Type B pancreatic cell (in vitro differentiated cells): ENCODE results near the gene RBP2. TPM values are rescaled to one million over a fixed set of nuclear protein-coding genes. Genes with fewer than 3 reads are reported as not detected.

Experiments
- DNase-seq: peaks from one replicate; pipeline ENCODE4 v3.0.0; 2021; ENCODE audit warnings: mixed read lengths; ENCODE audit not compliant: unreplicated experiment; ENCODE audit errors: extremely low spot score
- H3K27ac Mint-ChIP-seq: 2 replicates; pipeline ENCODE4 v1.8.0; 2021; ENCODE audit warnings: mild to moderate bottlenecking, mixed read lengths
- H3K27me3 Mint-ChIP-seq: 2 replicates; pipeline ENCODE4 v1.8.0; 2021; ENCODE audit warnings: mixed read lengths
- H3K36me3 Mint-ChIP-seq: 2 replicates; pipeline ENCODE4 v1.8.0; 2021; ENCODE audit warnings: mixed read lengths
- H3K4me1 Mint-ChIP-seq: one replicate; pipeline ENCODE4 v1.8.0; 2021; ENCODE audit warnings: mixed read lengths; ENCODE audit not compliant: unreplicated experiment
- H3K4me3 Mint-ChIP-seq: 2 replicates; pipeline ENCODE4 v1.8.0; 2021; ENCODE audit warnings: mild to moderate bottlenecking, mixed read lengths
- H3K9me3 Mint-ChIP-seq: 2 replicates; pipeline ENCODE4 v1.8.0; 2021; ENCODE audit warnings: mixed read lengths
- long read RNA-seq: library from polyadenylated mRNA; unstranded; transcript quantifications from one replicate; pipeline ENCODE4 v2.0.0, GENCODE V29; 2020
- total RNA-seq: library from RNA; stranded (reverse); gene quantifications from 2 replicates; pipeline ENCODE4 v1.2.1, GENCODE V29; 2021; ENCODE audit warnings: low replicate concordance
- TF ChIP-seq, protein P1 (sequence below): fragments of 200-600 bp; sonication (generic); conservative IDR thresholded peaks from 2 replicates; pipeline ENCODE4 v1.5.0; 2021; ENCODE audit warnings: antibody characterized with exemption, mild to moderate bottlenecking

Gene RBP2
- total RNA-seq, result 25.3 and 95.9 TPM in 2 replicates
- long read RNA-seq, transcript RBP2-201 (4 exons, 694 nt), result major isoform, 63 of 66 reads
- long read RNA-seq, partial matches to known transcripts, result 2 of 66 reads
- long read RNA-seq, other reads (novel, unspliced or antisense), result 1 of 66 reads

DNA sequence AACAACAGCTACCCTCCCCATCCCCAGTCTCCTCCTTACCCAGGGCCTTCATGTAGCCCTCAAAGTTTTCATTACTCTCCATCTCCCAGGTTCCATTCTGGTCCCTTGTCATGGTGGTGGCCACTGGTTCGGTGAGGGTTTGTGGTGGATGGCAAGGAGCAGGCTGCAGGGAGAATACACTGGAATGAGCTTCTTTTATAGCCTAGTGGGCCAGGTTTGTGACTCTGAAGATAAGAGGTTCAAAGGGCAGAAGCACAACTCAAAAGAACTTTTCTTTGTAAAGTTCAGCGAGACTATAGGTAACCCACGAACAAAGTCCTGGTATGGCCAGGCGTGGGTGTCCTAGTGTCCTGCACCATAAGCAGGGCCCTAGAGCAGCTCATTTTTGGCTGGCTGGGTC lies at the start of gene RBP2:
Gene RBP2 (minus strand): TSS at position 169 of the 400 bp plus-strand sequence. CDS start 57 bp downstream, at position 112.
- peak within 1 kb of the TSS; percentile 88 for H3K27ac Mint-ChIP-seq
- peak within 1 kb of the TSS; percentile 54 for H3K4me3 Mint-ChIP-seq

DNA sequence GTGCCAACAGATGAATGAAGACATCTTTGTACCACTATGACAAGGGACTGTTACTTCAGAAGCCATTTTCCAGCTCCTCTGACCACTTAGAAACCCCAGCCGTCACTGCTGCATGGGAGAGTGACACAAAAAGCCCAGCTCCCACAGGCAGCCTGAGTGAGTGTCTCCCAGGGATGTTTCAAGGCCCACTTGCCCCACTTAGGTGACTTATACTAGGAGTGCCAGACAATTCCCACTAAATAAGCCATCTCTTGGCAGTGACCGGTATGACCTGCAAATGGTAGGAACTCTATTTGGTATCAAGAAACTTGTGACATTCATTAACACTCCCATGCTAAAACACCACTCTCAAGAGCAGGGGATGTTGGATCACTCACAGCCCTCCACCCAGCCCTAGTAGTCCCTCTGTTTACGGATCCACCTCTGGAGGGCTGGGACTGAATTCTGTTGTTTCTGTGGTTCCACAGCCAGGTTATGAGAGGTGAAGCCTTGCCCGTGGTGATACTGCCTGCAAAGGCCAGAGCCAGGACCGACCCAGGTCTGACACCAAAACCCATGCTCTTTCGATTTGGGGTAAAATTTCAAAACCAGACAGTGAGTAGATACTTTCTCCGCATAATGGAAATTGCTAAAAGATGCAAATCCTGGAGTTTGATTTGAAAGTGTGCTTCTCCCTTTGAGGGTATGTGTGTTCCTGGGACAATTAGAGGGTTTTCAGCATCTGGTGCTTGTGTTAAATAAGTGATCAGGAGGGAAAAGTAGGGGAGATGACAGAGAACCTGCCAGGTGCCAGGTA lies 48.7 kb upstream of the RBP2 start:
- H3K27ac Mint-ChIP-seq, result no peak overlapping the region
- H3K4me3 Mint-ChIP-seq, result no peak overlapping the region
- H3K27me3 Mint-ChIP-seq, result no peaks in the 10 kb centered on the region
- peaks cover 42% of the 10 kb centered on the region for H3K36me3 Mint-ChIP-seq
- no peaks in the 10 kb centered on the region for H3K9me3 Mint-ChIP-seq
- TF ChIP-seq, protein P1, sequence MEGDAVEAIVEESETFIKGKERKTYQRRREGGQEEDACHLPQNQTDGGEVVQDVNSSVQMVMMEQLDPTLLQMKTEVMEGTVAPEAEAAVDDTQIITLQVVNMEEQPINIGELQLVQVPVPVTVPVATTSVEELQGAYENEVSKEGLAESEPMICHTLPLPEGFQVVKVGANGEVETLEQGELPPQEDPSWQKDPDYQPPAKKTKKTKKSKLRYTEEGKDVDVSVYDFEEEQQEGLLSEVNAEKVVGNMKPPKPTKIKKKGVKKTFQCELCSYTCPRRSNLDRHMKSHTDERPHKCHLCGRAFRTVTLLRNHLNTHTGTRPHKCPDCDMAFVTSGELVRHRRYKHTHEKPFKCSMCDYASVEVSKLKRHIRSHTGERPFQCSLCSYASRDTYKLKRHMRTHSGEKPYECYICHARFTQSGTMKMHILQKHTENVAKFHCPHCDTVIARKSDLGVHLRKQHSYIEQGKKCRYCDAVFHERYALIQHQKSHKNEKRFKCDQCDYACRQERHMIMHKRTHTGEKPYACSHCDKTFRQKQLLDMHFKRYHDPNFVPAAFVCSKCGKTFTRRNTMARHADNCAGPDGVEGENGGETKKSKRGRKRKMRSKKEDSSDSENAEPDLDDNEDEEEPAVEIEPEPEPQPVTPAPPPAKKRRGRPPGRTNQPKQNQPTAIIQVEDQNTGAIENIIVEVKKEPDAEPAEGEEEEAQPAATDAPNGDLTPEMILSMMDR, result no peak
- DNase-seq, result peak; percentile 29
- H3K4me1 Mint-ChIP-seq, result peaks cover 43% of the 10 kb centered on the region

More for the DNA sequence above, at the start of gene RBP2:
- Mint-ChIP-seq H3K4me1 (peaks cover 4% of the 10 kb centered on the region), H3K27me3 (no peaks in the 10 kb centered on the region), H3K36me3 (peaks cover 4% of the 10 kb centered on the region), H3K9me3 (no peaks in the 10 kb centered on the region)
- TF ChIP-seq, protein P1, result no peak
- DNase-seq, result no peak

GRCh38 chr3:139523718-139524117 lies 47.4 kb upstream of the RBP2 start:
- peak overlapping the region; percentile 7 for H3K27ac Mint-ChIP-seq
- no peaks in the 10 kb centered on the region for H3K27me3 Mint-ChIP-seq
- H3K4me1 Mint-ChIP-seq, result peaks cover 38% of the 10 kb centered on the region
- no peaks in the 10 kb centered on the region for H3K9me3 Mint-ChIP-seq
- peak; percentile 7 for DNase-seq
- peaks cover 39% of the 10 kb centered on the region for H3K36me3 Mint-ChIP-seq
- TF ChIP-seq, protein P1, result no peak
- H3K4me3 Mint-ChIP-seq, result no peak overlapping the region

- H3K36me3 Mint-ChIP-seq, result peaks cover 41% of the 10 kb centered on the region
- no peaks in the 10 kb centered on the region for H3K9me3 Mint-ChIP-seq
- TF ChIP-seq, protein P1, result no peak
- no peaks in the 10 kb centered on the region for H3K27me3 Mint-ChIP-seq
- peaks cover 36% of the 10 kb centered on the region for H3K4me1 Mint-ChIP-seq
- no peak overlapping the region for H3K27ac Mint-ChIP-seq
- no peak for DNase-seq
- H3K4me3 Mint-ChIP-seq, result no peak overlapping the region
These were observed 46.9 kb upstream of the RBP2 start for GRCh38 chr3:139523166-139523565.

- peaks cover 33% of the 10 kb centered on the region for H3K4me1 Mint-ChIP-seq
- H3K36me3 Mint-ChIP-seq, result peaks cover 37% of the 10 kb centered on the region
- TF ChIP-seq, protein P1, result no peak
- peak; percentile 25 for DNase-seq
- no peak overlapping the region for H3K4me3 Mint-ChIP-seq
- H3K9me3 Mint-ChIP-seq, result no peaks in the 10 kb centered on the region
- peak overlapping the region; percentile 66 for H3K27ac Mint-ChIP-seq
- no peaks in the 10 kb centered on the region for H3K27me3 Mint-ChIP-seq
These were observed 46.1 kb upstream of the RBP2 start for GRCh38 chr3:139522421-139522820.
